Epithelial cell of esophagus (primary cell): Measurements from ENCODE around the gene CIZ1.
A peak's percentile ranks its signal among the peaks of the same experiment; 100 is the strongest.
"Not testable (repeated sequence)": the region's sequence is repeated elsewhere in the genome, so short reads cannot be mapped to it uniquely, and the experiment has no call there.

Experiments used
- DNase-seq: peaks from one replicate; pipeline ENCODE4 v3.0.0; 2010; ENCODE audit warnings: low read depth
- H3K4me3 ChIP-seq: 2 replicates; pipeline ENCODE4 v1.5.1; 2011; ENCODE audit warnings: mild to moderate bottlenecking, low read length, control low read depth
- TF ChIP-seq, protein P1 (sequence below): IDR thresholded peaks from 2 replicates; pipeline ENCODE4 v1.5.1; 2011; ENCODE audit warnings: low read depth, mild to moderate bottlenecking, low read length, control low read depth, inconsistent platforms; ENCODE audit not compliant: insufficient read depth; ENCODE audit errors: missing control alignments

The CIZ1 gene

DNA sequence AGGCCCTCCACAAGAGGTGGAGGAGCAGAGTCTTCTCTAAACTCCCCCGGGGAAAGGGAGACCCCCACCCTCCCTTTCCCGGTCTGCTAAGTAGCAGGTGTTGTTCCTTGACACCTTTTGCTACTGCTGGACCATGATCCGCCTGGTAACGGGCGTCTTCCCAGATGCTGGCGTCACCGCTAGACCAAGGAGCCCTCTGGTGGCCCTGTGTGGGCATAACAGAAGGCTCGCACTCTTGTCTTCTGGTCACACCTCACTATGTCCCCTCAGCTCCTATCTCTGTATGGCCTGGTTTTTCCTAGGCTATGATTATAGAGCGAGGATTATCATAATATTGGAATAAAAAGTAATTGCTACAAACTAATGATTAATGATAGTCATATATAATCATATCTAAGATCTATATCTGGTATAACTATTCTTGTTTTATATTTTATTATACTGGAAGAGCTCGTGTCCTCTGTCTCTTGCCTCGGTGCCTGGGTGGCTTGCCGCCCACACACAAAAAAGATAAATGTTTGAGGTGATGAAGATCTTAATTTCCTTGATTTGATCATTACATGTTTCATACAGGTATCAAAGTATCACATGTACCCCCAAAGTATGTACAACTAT, 61.3 kb downstream of the CIZ1 start:
- DNase-seq, H3K4me3 ChIP-seq: not testable (repeated sequence)
- TF ChIP-seq, protein P1, sequence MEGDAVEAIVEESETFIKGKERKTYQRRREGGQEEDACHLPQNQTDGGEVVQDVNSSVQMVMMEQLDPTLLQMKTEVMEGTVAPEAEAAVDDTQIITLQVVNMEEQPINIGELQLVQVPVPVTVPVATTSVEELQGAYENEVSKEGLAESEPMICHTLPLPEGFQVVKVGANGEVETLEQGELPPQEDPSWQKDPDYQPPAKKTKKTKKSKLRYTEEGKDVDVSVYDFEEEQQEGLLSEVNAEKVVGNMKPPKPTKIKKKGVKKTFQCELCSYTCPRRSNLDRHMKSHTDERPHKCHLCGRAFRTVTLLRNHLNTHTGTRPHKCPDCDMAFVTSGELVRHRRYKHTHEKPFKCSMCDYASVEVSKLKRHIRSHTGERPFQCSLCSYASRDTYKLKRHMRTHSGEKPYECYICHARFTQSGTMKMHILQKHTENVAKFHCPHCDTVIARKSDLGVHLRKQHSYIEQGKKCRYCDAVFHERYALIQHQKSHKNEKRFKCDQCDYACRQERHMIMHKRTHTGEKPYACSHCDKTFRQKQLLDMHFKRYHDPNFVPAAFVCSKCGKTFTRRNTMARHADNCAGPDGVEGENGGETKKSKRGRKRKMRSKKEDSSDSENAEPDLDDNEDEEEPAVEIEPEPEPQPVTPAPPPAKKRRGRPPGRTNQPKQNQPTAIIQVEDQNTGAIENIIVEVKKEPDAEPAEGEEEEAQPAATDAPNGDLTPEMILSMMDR, result peak; percentile 17

DNA sequence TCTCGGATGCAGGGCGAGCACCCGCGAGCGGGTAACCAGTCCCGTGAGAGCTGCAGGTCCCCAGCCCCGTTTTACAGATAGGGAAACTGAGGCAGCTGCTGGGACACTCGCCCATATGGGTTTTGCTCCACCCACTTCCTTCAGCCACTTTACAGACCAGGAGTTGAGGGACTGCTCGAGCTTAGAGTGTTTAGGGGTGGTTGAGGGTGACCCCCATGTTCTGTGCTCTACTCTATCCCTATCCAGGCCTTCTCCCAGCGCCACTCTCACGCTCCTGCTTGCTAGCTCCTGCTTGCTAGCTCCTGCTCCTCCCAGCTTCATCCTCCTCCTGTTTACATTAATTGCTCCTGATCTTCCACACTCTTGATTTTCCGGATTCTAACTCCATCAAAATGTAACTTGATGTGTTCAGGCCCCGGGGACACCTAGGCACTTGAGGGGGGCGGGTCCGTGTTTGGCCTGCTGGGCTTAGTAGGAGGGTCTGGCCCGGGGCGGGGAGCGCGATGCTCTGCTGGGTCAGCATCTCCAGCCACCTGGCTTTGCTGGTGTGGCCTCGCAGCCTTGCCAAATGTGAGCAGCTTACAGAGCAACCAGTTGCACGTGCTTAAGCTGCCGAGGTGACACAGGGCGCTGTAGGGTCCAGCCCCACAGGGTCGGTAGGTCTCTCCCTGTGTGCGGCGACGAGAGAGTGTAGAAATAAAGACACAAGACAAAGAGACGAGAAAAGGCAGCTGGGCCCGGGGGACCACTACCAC, 62.4 kb downstream of the CIZ1 start:
- TF ChIP-seq, protein P1, result no peak
- DNase-seq, result no peak
- H3K4me3 ChIP-seq, result peak overlapping the region; percentile 93

DNA sequence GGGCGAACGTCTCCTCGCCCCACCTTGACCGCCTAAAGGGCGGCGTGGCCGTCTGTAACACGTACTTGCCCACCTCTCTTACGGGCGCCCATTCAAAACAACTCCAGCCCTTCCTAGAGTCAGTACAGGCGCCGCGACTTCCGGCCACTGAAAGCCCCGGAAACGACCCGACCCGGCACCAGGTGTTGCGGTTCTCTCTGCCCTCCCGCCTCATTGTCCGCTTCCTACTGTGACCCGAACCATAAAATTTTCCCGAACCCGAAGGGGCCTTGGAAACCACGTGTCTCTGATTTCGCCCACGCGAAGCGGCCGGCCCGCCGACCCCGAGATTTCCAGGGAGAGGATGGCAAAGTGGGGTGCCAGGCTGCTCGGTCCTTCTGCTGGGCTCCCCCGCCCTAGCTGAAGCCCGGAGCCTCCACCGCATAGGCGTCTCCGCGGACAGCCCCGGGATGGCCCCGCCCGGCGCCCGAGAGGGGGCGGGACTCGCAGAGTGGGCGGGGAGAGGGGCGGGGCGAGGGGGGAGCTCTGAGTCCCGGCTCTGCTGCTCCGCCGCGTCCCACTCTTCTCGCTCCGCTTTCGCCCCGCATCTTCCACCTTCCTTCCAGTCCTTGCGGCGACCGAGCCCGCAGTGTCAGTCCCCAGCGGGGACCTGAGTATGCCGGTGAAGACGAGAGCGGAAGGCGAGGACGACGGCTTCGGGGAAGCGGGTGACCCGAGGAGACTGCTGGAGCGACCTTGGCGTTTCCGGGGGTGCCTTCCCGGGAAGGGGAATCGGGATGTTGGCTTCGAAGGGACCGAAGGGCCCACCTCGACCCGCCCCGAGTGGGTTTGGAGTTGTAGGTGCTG, 63.2 kb downstream of the CIZ1 start:
- peak overlapping the region; percentile 93 for H3K4me3 ChIP-seq
- TF ChIP-seq, protein P1, result no peak
- DNase-seq, result peak; percentile 93

DNA sequence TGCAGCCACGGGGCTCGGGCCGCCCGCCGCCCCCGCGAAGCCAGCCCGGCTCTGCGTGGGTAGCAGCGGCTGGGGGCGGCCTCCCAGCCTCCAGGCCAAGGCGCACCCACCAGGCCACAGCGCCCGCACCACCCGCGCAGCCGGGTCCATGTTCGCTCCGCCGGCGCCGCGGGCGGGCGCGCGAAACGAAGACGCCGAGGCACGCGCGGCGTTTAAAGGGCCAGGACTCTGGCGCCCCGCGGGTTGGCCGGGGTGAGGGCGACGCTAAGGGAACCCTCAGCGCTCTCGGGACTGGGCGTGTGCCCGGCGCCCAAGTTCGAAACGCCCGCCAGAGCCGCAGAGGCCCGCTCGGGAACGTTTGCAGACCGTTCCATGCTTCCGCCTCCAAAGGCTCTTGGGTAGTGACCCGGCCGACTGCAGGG, 63.8 kb downstream of the CIZ1 start, which contains the start of gene PTGES2:
PTGES2 (minus strand) TSS at position 162 of the 422 bp plus-strand sequence; CDS start at position 150, 12 bp downstream.
- DNase-seq, result peak; percentile 87
- peak within 1 kb of the TSS; percentile 93 for H3K4me3 ChIP-seq
- TF ChIP-seq, protein P1, result no peak

DNA sequence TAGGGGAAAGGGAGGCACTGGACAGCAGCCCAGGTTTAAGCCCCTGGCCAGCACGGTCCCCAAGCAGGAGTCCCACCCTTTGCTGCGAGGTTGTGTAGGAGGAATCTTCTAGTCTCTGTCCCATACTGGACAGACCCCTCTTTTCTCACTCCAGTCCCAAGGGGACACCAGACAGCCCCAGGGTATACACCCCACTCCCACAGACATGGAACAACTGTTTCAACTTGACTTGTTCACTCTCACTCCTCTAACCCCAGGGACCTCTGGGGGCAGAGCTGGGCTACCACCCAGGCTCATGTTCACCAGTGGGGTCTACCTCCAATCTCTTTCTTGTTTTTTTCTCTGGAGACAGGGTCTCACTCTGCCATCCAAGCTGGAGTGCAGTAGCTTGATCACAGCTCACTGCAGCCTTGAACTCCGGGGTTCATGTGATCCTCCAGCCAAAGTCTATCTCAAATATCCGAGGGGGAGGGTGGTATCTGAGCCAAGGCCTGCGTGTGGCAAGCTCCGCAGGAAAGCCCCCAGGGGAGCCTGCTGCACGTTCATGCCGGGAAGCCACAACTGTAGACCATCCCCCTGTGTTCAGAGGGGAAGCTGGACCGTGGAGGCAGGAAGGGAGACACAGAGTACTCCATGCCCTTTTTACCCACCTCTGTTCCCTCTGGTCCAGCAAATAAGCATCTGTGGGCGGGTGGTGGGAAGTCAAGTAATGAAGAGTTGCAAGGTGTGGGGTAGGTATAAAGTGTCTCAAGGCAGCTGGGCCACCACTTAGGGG, 65.6 kb downstream of the CIZ1 start:
- no peak for DNase-seq

More for the DNA sequence above, 65.6 kb downstream of the CIZ1 start:
- H3K4me3 ChIP-seq, result peak overlapping the region; percentile 13
- TF ChIP-seq, protein P1, result no peak
